Ishikawa (cell line): ENCODE measurements around the gene TCP11L2.

ENCODE experiments used
- CEBPB ChIP-seq: IDR thresholded peaks from 2 replicates; pipeline ENCODE4 v1.6.1; 2012
- CREB1 ChIP-seq: IDR thresholded peaks from 2 replicates; pipeline ENCODE4 v1.6.1; 2012; ENCODE audit warnings: low read depth
- EGR1 ChIP-seq: IDR thresholded peaks from 2 replicates; pipeline ENCODE4 v1.6.1; 2012
- EP300 ChIP-seq: IDR thresholded peaks from 2 replicates; pipeline ENCODE4 v1.6.1; 2012; ENCODE audit warnings: borderline replicate concordance
- FOXM1 ChIP-seq: IDR thresholded peaks from 2 replicates; pipeline ENCODE4 v1.6.1; 2012; ENCODE audit warnings: low read depth, borderline replicate concordance
- NFIC ChIP-seq: IDR thresholded peaks from 2 replicates; pipeline ENCODE4 v1.6.1; 2012
- RAD21 ChIP-seq: IDR thresholded peaks from 2 replicates; pipeline ENCODE4 v1.6.1; 2012; ENCODE audit warnings: low read depth
- REST ChIP-seq: IDR thresholded peaks from 2 replicates; pipeline ENCODE4 v1.6.1; 2012; ENCODE audit warnings: low read depth, mild to moderate bottlenecking
- TAF1 ChIP-seq: IDR thresholded peaks from 2 replicates; pipeline ENCODE4 v1.6.1; 2012; ENCODE audit warnings: low read depth, mild to moderate bottlenecking
- TCF12 ChIP-seq: IDR thresholded peaks from 2 replicates; pipeline ENCODE4 v1.6.1; 2012; ENCODE audit warnings: low read depth
- TEAD4 ChIP-seq: IDR thresholded peaks from 2 replicates; pipeline ENCODE4 v1.6.1; 2012
- USF1 ChIP-seq: IDR thresholded peaks from 2 replicates; pipeline ENCODE4 v1.6.1; 2012
- YY1 ChIP-seq: IDR thresholded peaks from 2 replicates; pipeline ENCODE4 v1.6.1; 2012; ENCODE audit warnings: low read depth
- ZBTB7A ChIP-seq: IDR thresholded peaks from 2 replicates; pipeline ENCODE4 v1.6.1; 2012; ENCODE audit warnings: low read depth
- TF ChIP-seq, protein P1 (sequence below): IDR thresholded peaks from 2 replicates; pipeline ENCODE4 v1.6.1; 2012

The TCP11L2 gene

GRCh38 chr12:106269150-106269771, 33.3 kb upstream of the TCP11L2 start:
- TF ChIP-seq ZBTB7A, result no peak
- TF ChIP-seq EP300, result no peak
- no peak for TF ChIP-seq TEAD4
- TF ChIP-seq NFIC, result no peak
- no peak for TF ChIP-seq CEBPB
- no peak for TF ChIP-seq REST
- no peak for TF ChIP-seq CREB1
- no peak for TF ChIP-seq TCF12
- no peak for TF ChIP-seq RAD21
- TF ChIP-seq TAF1, result no peak
- TF ChIP-seq FOXM1, result no peak

GRCh38 chr12:106271575-106272505, 30.7 kb upstream of the TCP11L2 start:
- TF ChIP-seq NFIC (no peak), TCF12 (no peak), CREB1 (no peak), TAF1 (no peak), ZBTB7A (no peak)
- TF ChIP-seq, protein P1, sequence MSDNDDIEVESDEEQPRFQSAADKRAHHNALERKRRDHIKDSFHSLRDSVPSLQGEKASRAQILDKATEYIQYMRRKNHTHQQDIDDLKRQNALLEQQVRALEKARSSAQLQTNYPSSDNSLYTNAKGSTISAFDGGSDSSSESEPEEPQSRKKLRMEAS, result no peak

GRCh38 chr12:106273491-106273890, 29.0 kb upstream of the TCP11L2 start:
- TF ChIP-seq, protein P1, result no peak
- TF ChIP-seq EGR1 (no peak), FOXM1 (no peak), NFIC (no peak), TCF12 (no peak), EP300 (no peak), CREB1 (no peak), TEAD4 (no peak), YY1 (no peak), ZBTB7A (no peak), TAF1 (no peak)

GRCh38 chr12:106274012-106274411, 28.5 kb upstream of the TCP11L2 start:
- TF ChIP-seq ZBTB7A (no peak), CREB1 (no peak), TCF12 (no peak), TEAD4 (no peak), NFIC (no peak), EP300 (no peak), RAD21 (no peak), FOXM1 (no peak), REST (no peak), CEBPB (no peak), YY1 (no peak), EGR1 (no peak), TAF1 (no peak), USF1 (no peak)
- TF ChIP-seq, protein P1, result no peak

DNA sequence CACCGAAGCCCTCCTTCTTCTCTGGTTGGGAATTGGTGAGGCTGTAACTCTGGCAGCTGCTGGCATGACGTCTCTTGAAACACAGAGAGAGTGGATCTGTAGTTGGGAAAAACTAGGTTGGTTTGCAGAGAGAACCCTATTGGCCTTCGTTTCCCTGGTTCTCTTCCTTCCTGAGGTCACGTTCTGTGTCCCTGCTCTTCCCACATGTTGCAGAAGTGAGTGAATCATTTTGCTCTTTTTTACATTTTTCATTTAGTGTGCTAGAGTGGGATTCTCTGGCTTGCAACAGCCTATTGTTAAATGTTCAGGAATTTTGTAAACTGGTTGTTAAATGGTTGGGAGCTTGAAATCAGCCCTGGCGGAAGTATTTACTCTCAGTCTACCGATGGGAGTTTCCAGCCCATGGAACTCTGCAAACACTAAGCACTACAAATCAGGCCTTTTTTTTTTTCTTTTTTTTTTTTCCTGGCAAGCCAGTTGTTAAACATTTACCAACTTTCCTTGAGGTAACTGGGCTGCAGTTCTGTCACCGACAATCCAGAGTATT, 27.9 kb upstream of the TCP11L2 start:
- TF ChIP-seq REST (no peak), TCF12 (no peak), CEBPB (no peak), NFIC (no peak), EGR1 (no peak), TAF1 (no peak), EP300 (no peak), USF1 (no peak)
